A549 (cell line): ENCODE measurements around the gene MAT2A.

Experiments
- CTCF ChIP-seq: fragments of >200 bp; sonication (Bioruptor Twin); formaldehyde crosslinking; IDR thresholded peaks from 3 replicates; pipeline ENCODE4 v1.5.1; 2016
- MYC ChIP-seq: IDR thresholded peaks from 2 replicates; pipeline ENCODE4 v1.6.1; 2012; ENCODE audit warnings: mild to moderate bottlenecking, inconsistent platforms, low read length, improper control_type of control experiment, borderline replicate concordance
- NFE2L2 ChIP-seq: fragments of 150-350 bp; conservative IDR thresholded peaks from 2 replicates; pipeline ENCODE4 v1.6.1; 2014; ENCODE audit warnings: low read length
- PHF8 ChIP-seq: fragments of 200-600 bp; sonication (generic); IDR thresholded peaks from 2 replicates; pipeline ENCODE4 v1.6.1; 2016; ENCODE audit warnings: low read depth, mild to moderate bottlenecking, antibody characterized with exemption, moderate library complexity, borderline replicate concordance
- ZSCAN20 ChIP-seq: fragments of 250-450 bp; sonication (Bioruptor Pico); IDR thresholded peaks from 2 replicates; pipeline ENCODE4 v1.8.0; 2022; ENCODE audit warnings: mild to moderate bottlenecking, moderate library complexity
- TF ChIP-seq, protein P1 (sequence below): fragments of 150-350 bp; IDR thresholded peaks from 2 replicates; pipeline ENCODE4 v1.6.1; 2014; ENCODE audit warnings: low read depth, mild to moderate bottlenecking, low read length

DNA sequence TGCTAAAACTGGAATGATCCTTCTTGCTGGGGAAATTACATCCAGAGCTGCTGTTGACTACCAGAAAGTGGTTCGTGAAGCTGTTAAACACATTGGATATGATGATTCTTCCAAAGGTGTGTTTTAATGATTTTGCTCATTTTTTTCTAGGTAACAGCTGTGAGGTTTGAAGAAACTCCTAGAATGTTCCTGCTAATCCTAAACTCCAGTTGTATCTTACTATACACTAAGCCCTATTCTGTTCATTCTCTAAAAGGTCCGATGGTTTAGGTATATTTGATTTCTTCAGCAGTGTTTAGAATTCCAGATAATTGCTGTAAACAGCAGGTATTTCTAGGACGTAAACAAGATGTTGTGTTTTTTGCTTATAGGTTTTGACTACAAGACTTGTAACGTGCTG lies 2.3 kb downstream of the MAT2A start:
- no peak for TF ChIP-seq CTCF
- no peak for TF ChIP-seq MYC
- no peak for TF ChIP-seq PHF8
- TF ChIP-seq NFE2L2 = no peak
- TF ChIP-seq, protein P1, sequence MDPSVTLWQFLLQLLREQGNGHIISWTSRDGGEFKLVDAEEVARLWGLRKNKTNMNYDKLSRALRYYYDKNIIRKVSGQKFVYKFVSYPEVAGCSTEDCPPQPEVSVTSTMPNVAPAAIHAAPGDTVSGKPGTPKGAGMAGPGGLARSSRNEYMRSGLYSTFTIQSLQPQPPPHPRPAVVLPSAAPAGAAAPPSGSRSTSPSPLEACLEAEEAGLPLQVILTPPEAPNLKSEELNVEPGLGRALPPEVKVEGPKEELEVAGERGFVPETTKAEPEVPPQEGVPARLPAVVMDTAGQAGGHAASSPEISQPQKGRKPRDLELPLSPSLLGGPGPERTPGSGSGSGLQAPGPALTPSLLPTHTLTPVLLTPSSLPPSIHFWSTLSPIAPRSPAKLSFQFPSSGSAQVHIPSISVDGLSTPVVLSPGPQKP = no peak
- TF ChIP-seq ZSCAN20 (CRISPR knock-in tag) = no peak
